Activated CD4-positive, alpha-beta T cell treated with anti-CD3 and anti-CD28 coated beads, Interleukin-2, amount 10 ng/mL, durations not matched to agents 24 days and 14 days (primary cell): ENCODE results near the gene ADAMTS9. TPM values are rescaled to one million over a fixed set of nuclear protein-coding genes. Genes with fewer than 3 reads are reported as not detected.

Experiments used
- DNase-seq: peaks from one replicate; pipeline ENCODE4 v3.0.0; 2022
- H3K27ac Mint-ChIP-seq: one replicate; pipeline ENCODE4 v1.8.0; 2022; ENCODE audit warnings: mild to moderate bottlenecking, mixed read lengths
- H3K27me3 Mint-ChIP-seq: one replicate; pipeline ENCODE4 v1.8.0; 2022; ENCODE audit warnings: mixed read lengths
- H3K36me3 Mint-ChIP-seq: one replicate; pipeline ENCODE4 v1.8.0; 2022; ENCODE audit warnings: low read depth, mild to moderate bottlenecking, mixed read lengths
- H3K4me1 Mint-ChIP-seq: one replicate; pipeline ENCODE4 v1.8.0; 2021; ENCODE audit warnings: mixed read lengths
- H3K4me3 Mint-ChIP-seq: one replicate; pipeline ENCODE4 v1.8.0; 2022; ENCODE audit warnings: mild to moderate bottlenecking, moderate library complexity, mixed read lengths
- H3K9me3 Mint-ChIP-seq: one replicate; pipeline ENCODE4 v1.8.0; 2021; ENCODE audit warnings: mixed read lengths
- intact Hi-C: fragments of 100-400 bp; cut with micrococcal nuclease; formaldehyde crosslinking; loops from one replicate; pipeline ENCODE4 v1.15.1; 2023
- total RNA-seq: library from RNA; stranded (reverse); gene quantifications from 2 replicates; pipeline ENCODE4 v1.2.3, GENCODE V29; 2022

Gene ADAMTS9
- total RNA-seq, 1 donor from 2014 or later, result not detected

GRCh38 chr3:64655160-64655559, 32.6 kb downstream of the ADAMTS9 start:
- H3K27ac Mint-ChIP-seq, result no peak overlapping the region
- H3K27me3 Mint-ChIP-seq, result no peaks in the 10 kb centered on the region
- no peak for DNase-seq
- no peaks in the 10 kb centered on the region for H3K9me3 Mint-ChIP-seq
- H3K36me3 Mint-ChIP-seq, result no peaks in the 10 kb centered on the region
- intact Hi-C loops, result no loop called here
- no peaks in the 10 kb centered on the region for H3K4me1 Mint-ChIP-seq
- no peak overlapping the region for H3K4me3 Mint-ChIP-seq

- no peaks in the 10 kb centered on the region for H3K36me3 Mint-ChIP-seq
- H3K27ac Mint-ChIP-seq, result no peak overlapping the region
- no peak for DNase-seq
- H3K4me1 Mint-ChIP-seq, result no peaks in the 10 kb centered on the region
- no peak overlapping the region for H3K4me3 Mint-ChIP-seq
- no peaks in the 10 kb centered on the region for H3K9me3 Mint-ChIP-seq
- no peaks in the 10 kb centered on the region for H3K27me3 Mint-ChIP-seq
- intact Hi-C loops, result no loop called here
Observed at GRCh38 chr3:64654013-64654412, 33.8 kb downstream of the ADAMTS9 start.

- intact Hi-C loops, result no loop called here
- Mint-ChIP-seq H3K27me3 (no peaks in the 10 kb centered on the region), H3K36me3 (no peaks in the 10 kb centered on the region), H3K27ac (no peak overlapping the region), H3K9me3 (no peaks in the 10 kb centered on the region), H3K4me3 (no peak overlapping the region), H3K4me1 (no peaks in the 10 kb centered on the region)
- no peak for DNase-seq
Observed at GRCh38 chr3:64653101-64653500, 34.7 kb downstream of the ADAMTS9 start.

- Mint-ChIP-seq H3K27me3 (no peaks in the 10 kb centered on the region), H3K4me1 (no peaks in the 10 kb centered on the region), H3K9me3 (no peaks in the 10 kb centered on the region), H3K4me3 (no peak overlapping the region), H3K27ac (no peak overlapping the region), H3K36me3 (no peaks in the 10 kb centered on the region)
- intact Hi-C loops, result no loop called here
- no peak for DNase-seq
Observed at GRCh38 chr3:64651741-64652241, 36.0 kb downstream of the ADAMTS9 start.

GRCh38 chr3:64651303-64651702, 36.5 kb downstream of the ADAMTS9 start:
- H3K36me3 Mint-ChIP-seq, result no peaks in the 10 kb centered on the region
- H3K4me3 Mint-ChIP-seq, result no peak overlapping the region
- intact Hi-C loops, result no loop called here
- H3K9me3 Mint-ChIP-seq, result no peaks in the 10 kb centered on the region
- no peaks in the 10 kb centered on the region for H3K4me1 Mint-ChIP-seq
- no peak for DNase-seq
- no peak overlapping the region for H3K27ac Mint-ChIP-seq
- H3K27me3 Mint-ChIP-seq, result no peaks in the 10 kb centered on the region

GRCh38 chr3:64650715-64651114, 37.1 kb downstream of the ADAMTS9 start:
- DNase-seq, result no peak
- intact Hi-C loops, result no loop called here
- H3K27me3 Mint-ChIP-seq, result no peaks in the 10 kb centered on the region

GRCh38 chr3:64650096-64650622, 37.6 kb downstream of the ADAMTS9 start:
- no peaks in the 10 kb centered on the region for H3K36me3 Mint-ChIP-seq
- intact Hi-C loops, result no loop called here
- no peak overlapping the region for H3K27ac Mint-ChIP-seq

More at GRCh38 chr3:64650715-64651114, 37.1 kb downstream of the ADAMTS9 start:
- H3K36me3 Mint-ChIP-seq, result no peaks in the 10 kb centered on the region
- no peak overlapping the region for H3K4me3 Mint-ChIP-seq
- H3K4me1 Mint-ChIP-seq, result no peaks in the 10 kb centered on the region
- no peak overlapping the region for H3K27ac Mint-ChIP-seq
- H3K9me3 Mint-ChIP-seq, result no peaks in the 10 kb centered on the region

GRCh38 chr3:64648927-64649906, 38.6 kb downstream of the ADAMTS9 start:
- no peaks in the 10 kb centered on the region for H3K27me3 Mint-ChIP-seq
- no peaks in the 10 kb centered on the region for H3K9me3 Mint-ChIP-seq
- no peak for DNase-seq
- intact Hi-C loops, result no loop called here
- no peaks in the 10 kb centered on the region for H3K36me3 Mint-ChIP-seq
- no peak overlapping the region for H3K4me3 Mint-ChIP-seq
- no peaks in the 10 kb centered on the region for H3K4me1 Mint-ChIP-seq
- no peak overlapping the region for H3K27ac Mint-ChIP-seq

More at GRCh38 chr3:64650096-64650622, 37.6 kb downstream of the ADAMTS9 start:
- Mint-ChIP-seq H3K9me3 (no peaks in the 10 kb centered on the region), H3K27me3 (no peaks in the 10 kb centered on the region), H3K4me3 (no peak overlapping the region), H3K4me1 (no peaks in the 10 kb centered on the region)
- no peak for DNase-seq

GRCh38 chr3:64647825-64648224, 40.0 kb downstream of the ADAMTS9 start:
- no peak for DNase-seq
- Mint-ChIP-seq H3K4me3 (no peak overlapping the region), H3K27ac (no peak overlapping the region), H3K27me3 (no peaks in the 10 kb centered on the region), H3K4me1 (no peaks in the 10 kb centered on the region), H3K36me3 (no peaks in the 10 kb centered on the region), H3K9me3 (no peaks in the 10 kb centered on the region)
- intact Hi-C loops, result no loop called here

GRCh38 chr3:64645243-64645642, 42.6 kb downstream of the ADAMTS9 start:
- Mint-ChIP-seq H3K9me3 (no peaks in the 10 kb centered on the region), H3K27me3 (no peaks in the 10 kb centered on the region), H3K36me3 (no peaks in the 10 kb centered on the region), H3K4me3 (no peak overlapping the region), H3K27ac (no peak overlapping the region), H3K4me1 (no peaks in the 10 kb centered on the region)
- no peak for DNase-seq
- intact Hi-C loops, result no loop called here

GRCh38 chr3:64644483-64644882, 43.3 kb downstream of the ADAMTS9 start:
- Mint-ChIP-seq H3K4me1 (no peaks in the 10 kb centered on the region), H3K4me3 (no peak overlapping the region), H3K9me3 (no peaks in the 10 kb centered on the region), H3K27me3 (no peaks in the 10 kb centered on the region), H3K27ac (no peak overlapping the region), H3K36me3 (no peaks in the 10 kb centered on the region)
- DNase-seq, result no peak
- intact Hi-C loops, result no loop called here

GRCh38 chr3:64642327-64643151, 45.3 kb downstream of the ADAMTS9 start:
- DNase-seq, result no peak
- H3K27me3 Mint-ChIP-seq, result no peaks in the 10 kb centered on the region
- no peak overlapping the region for H3K4me3 Mint-ChIP-seq
- H3K27ac Mint-ChIP-seq, result no peak overlapping the region
- intact Hi-C loops, result no loop called here
- no peaks in the 10 kb centered on the region for H3K4me1 Mint-ChIP-seq
- no peaks in the 10 kb centered on the region for H3K36me3 Mint-ChIP-seq
- H3K9me3 Mint-ChIP-seq, result no peaks in the 10 kb centered on the region

GRCh38 chr3:64638981-64639481, 48.8 kb downstream of the ADAMTS9 start:
- Mint-ChIP-seq H3K4me1 (no peaks in the 10 kb centered on the region), H3K9me3 (no peaks in the 10 kb centered on the region), H3K36me3 (no peaks in the 10 kb centered on the region), H3K4me3 (no peak overlapping the region), H3K27ac (no peak overlapping the region), H3K27me3 (no peaks in the 10 kb centered on the region)
- no peak for DNase-seq
- intact Hi-C loops, result no loop called here
